HG02642 (cell line): ENCODE results near the gene SOX8.

ENCODE experiments used
- ATAC-seq: cut with Tn5 transposase; IDR thresholded peaks from one replicate; pipeline ENCODE4 v1.9.1; 2021; ENCODE audit warnings: mild to moderate bottlenecking; ENCODE audit not compliant: unreplicated experiment, poor library complexity

The SOX8 gene

DNA sequence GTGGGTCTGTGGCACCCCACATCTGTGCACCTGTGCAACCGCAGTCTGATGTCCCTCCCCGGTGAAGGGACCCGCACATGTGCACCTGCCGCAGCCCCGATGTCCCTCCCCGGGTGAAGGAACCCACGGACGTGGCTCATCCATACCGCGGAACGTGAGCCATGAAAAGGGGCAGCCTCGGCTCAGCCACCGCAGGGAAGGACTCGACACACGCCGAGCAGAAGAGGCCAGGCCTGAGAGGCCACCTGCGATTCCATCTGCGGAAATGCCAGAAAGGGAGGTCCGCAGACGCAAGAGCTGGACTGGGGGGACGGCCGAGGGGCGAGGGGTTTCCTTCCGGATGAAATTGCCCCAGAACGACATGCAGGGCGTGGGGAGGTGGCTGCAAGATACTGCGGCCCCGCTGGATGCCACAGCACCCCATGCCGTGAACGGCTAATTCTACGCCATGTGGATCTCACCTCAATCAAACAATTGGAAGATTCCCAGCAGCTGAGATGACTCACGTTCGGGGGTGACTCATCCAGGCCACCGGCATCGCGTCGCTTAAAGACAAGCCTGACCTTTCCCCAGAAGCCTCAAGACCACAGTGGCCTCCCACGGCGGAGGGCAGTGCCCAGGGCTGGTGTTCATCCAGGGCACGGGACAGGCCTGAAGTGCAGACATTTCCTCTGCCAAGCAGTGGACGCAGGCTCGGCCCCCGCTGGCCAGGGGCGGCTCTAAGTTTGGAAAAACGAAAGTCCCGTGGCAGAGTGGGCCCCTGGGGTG is 21.0 kb downstream of the SOX8 start:
- ATAC-seq = no peak

- ATAC-seq = no peak
These were observed 22.1 kb downstream of the SOX8 start for GRCh38 chr16:1003391-1004347.

GRCh38 chr16:1005286-1005685 is 23.7 kb downstream of the SOX8 start:
- no peak for ATAC-seq

DNA sequence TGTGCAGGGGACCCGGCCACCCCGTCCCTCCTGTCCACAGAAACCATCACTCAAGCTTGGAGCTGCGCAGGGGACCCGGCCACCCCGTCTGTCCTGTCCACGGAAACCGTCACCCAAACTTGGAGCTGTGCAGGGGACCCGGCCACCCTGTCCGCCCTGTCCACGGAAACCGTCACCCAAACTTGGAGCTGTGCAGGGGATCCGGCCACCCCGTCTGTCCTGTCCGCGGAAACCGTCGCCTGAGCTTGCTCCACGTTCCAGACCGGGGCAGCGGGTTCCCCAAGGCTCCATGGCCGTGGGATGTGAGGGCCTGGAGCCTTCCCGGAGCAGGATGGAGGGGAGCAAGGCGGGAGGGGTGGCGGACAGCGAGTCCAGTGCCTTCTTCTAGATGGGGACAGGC is 25.2 kb downstream of the SOX8 start:
- ATAC-seq = no peak

- no peak for ATAC-seq
These were observed 25.8 kb downstream of the SOX8 start for GRCh38 chr16:1007284-1007850.

- no peak for ATAC-seq
These were observed 26.5 kb downstream of the SOX8 start for GRCh38 chr16:1008085-1008484.

GRCh38 chr16:1009358-1010150 is 28.0 kb downstream of the SOX8 start:
- no peak for ATAC-seq

DNA sequence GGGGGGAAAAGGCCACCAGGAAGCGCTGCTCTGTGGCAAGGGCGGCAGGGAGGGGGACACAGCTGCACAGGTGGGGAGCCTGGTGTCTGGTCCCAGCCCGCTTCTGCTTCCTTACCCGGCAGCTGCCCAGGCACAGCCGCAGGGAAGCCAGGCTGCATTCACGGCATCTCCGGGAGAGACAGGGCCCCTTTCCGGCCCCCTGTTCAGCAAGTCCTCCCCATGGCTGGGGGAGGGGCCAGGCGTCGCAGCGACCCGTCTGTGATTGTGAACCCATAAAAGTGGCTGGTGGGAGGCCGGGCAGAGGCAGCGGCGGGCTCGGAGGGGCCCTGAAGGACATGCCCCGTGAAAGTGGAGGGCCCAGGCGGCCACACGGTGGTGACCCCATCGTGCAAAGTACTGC is 28.7 kb downstream of the SOX8 start:
- no peak for ATAC-seq

DNA sequence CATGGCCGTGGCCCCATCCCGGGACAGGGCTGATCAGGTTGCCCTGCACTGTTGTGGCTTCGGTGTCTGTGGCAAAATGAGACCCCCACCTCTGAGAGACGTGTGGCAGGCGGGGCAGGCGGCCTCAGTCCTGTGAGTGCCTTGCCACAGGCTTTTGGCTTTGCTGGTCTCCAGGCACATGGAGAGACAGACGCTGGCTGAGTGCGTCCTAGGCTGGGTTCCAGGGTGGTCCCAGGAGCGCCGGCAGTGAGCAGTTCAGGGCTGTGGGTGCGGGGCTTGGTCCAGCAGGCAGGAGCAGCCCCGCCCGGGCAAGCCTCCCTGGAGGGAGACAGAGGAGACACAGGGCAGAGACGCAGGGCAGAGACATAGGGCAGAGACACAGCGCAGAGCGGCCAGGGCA is 29.2 kb downstream of the SOX8 start:
- ATAC-seq = no peak

DNA sequence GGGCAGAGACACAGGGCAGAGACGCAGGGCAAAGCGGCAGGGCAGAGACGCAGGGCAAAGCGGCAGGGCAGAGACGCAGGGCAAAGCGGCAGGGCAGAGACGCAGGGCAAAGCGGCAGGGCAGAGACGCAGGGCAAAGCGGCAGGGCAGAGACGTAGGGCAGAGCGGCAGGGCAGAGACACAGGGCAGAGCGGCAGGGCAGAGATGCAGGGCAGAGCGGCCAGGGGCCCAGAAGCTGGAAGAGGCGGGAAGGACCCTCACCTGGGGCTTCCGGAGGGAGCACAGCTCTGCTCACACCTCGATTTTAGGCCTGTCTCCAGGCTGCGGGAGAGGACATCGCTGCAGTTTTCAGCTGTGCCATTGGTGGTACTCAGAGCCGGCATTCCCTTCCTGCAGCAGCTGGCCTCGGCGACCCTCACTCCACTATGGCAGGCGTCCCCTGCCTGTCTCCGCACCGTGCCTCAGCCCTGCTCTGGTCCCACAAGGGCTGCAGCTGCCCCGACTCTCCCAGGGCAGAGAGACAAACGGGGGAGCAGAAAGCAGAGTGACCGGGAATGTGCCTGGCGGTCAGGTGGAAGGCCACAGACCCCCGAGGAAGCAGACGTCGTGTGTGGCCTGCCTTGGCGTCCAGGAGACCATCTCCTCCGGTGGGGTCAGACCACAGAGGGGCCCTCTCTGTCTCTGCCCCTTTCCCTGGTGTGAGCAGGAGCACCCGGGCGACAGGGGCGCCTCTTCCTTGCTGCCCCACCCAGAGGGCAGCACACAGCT is 29.9 kb downstream of the SOX8 start:
- no peak for ATAC-seq

DNA sequence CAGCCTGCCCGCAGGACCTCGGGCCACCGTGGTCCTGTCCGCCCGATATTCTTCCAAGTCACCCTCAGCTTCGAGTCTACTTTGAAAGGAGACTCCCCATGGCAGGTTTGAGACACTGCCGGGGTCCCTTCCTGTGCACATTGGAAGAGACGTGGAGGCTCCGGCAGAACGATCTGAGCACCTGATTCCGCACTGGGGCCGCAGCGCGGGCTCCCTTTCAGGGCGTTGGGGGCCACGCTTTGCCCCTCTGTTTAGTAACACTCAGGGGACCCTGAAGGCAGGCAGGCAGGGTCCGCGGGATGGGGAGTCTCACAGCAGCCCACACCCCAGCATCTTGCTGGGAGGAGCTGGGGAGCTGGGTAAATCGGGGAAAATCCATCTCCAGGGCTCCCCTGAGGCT is 30.6 kb downstream of the SOX8 start:
- ATAC-seq = no peak

DNA sequence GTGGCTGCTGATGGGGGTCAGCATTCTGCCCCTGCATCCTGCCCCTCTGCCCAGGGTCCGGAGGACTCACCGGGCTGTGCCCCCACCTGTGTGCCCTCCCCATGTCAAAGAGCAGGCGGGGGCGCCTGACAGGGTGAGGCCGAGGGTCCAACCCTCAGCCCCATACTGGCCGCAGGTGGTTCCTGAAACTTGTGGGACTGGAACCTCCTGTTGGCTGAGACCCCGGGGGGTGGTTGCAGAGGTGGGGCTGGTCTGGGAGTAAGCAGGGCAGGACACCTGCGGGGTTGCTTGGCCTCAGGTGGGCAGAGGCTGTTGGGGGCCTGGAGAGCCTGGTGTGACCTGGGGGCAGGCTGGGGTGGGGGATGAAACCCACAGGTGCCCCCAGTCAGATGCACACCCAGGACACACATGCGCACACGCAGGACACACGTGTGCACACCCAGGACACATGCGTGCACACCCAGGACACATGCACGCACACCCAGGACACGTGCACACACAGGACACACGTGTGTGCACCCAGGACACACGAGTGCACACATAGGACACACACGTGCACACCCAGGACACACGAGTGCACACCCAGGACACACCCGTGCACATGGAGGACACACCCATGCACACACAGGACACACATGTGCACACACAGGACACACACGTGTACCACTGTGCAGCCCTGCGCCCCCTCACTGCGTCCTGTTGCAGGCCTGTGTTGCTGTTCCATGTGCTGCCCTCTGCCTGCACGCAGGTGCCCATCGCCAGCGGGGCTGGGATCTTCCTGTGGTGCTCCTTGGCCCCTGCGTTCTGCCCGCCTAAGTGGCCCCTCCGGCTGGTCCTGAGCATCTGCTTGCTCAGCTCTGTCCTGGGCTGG is 31.4 kb downstream of the SOX8 start:
- ATAC-seq = no peak

GRCh38 chr16:1013593-1013900 is 32.0 kb downstream of the SOX8 start:
- ATAC-seq = no peak

GRCh38 chr16:1014221-1014620 is 32.7 kb downstream of the SOX8 start:
- ATAC-seq = no peak

- no peak for ATAC-seq
These were observed 33.4 kb downstream of the SOX8 start for GRCh38 chr16:1014771-1015495.

- ATAC-seq = no peak
These were observed 37.1 kb downstream of the SOX8 start for GRCh38 chr16:1018447-1019198.

GRCh38 chr16:1019231-1020090 is 37.9 kb downstream of the SOX8 start:
- ATAC-seq = no peak
